T-helper 17 cell (primary cell): ENCODE results near the gene AUH. TPM values are rescaled to one million over a fixed set of nuclear protein-coding genes. Genes with fewer than 3 reads are reported as not detected.

ENCODE experiments used
- ATAC-seq: fragments of 150-1000 bp; cut with Tn5 transposase; 2 replicates; pipeline ENCODE4 v1.10.0; 2021; ENCODE audit warnings: mild to moderate bottlenecking, moderate library complexity
- DNase-seq, 3 donors: peaks; one replicate each; pipeline versions ENCODE4 v3.0.0 to v3.0.0-alpha.2; 2020 to 2021
- H3K9me3 ChIP-seq: one replicate; pipeline ENCODE4 v1.7.0; 2013; ENCODE audit warnings: low read length, mild to moderate bottlenecking; ENCODE audit not compliant: control insufficient read depth, poor library complexity, severe bottlenecking
- H3K27ac Mint-ChIP-seq: one replicate; pipeline ENCODE4 v1.8.0; 2022; ENCODE audit warnings: mild to moderate bottlenecking, moderate library complexity, mixed read lengths
- H3K27me3 Mint-ChIP-seq: one replicate; pipeline ENCODE4 v1.8.0; 2022; ENCODE audit warnings: mixed read lengths
- H3K36me3 Mint-ChIP-seq: one replicate; pipeline ENCODE4 v1.8.0; 2022; ENCODE audit warnings: low read depth, mixed read lengths
- H3K4me1 Mint-ChIP-seq: one replicate; pipeline ENCODE4 v1.8.0; 2022; ENCODE audit warnings: mild to moderate bottlenecking, mixed read lengths
- H3K4me3 Mint-ChIP-seq: one replicate; pipeline ENCODE4 v1.8.0; 2022; ENCODE audit warnings: mild to moderate bottlenecking, moderate library complexity, mixed read lengths
- total RNA-seq, 4 donors: library from RNA in 2 of 4; stranded (reverse) in 2 of 4; gene quantifications; one replicate each; pipeline ENCODE4 v1.2.3 and lab custom pipeline; 2022 to 2026

Gene AUH
- total RNA-seq, 2 donors from 2014 or later, result 15.2 to 17.2 TPM

- Mint-ChIP-seq H3K36me3 (peaks cover 4% of the 10 kb centered on the region), H3K27ac (no peak overlapping the region), H3K27me3 (no peaks in the 10 kb centered on the region), H3K4me1 (peaks cover 2% of the 10 kb centered on the region), H3K4me3 (no peak overlapping the region)
- H3K9me3 ChIP-seq, result peaks cover 6% of the 10 kb centered on the region
- ATAC-seq (no peak), DNase-seq (no peak)
Measured at GRCh38 chr9:91261417-91261816, 100.3 kb downstream of the AUH start.

DNA sequence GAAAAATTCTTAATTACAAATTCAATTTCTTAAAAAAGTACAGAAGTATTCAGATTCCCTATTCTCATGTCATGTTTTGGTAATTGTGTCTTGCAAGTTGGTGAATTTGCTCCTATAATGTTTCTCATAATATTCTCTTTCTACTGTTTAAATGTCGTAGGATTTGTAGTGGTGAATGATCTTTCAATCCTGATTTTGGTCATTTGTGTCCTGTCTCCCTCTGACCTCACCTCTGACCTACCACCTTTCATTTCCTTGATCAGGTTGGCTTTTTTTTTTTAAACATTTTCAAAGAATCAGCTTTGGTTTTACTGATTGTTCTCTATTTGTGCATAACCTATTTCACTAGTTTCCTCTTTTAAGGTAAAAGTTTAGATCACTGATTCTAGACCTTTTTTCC is 102.6 kb downstream of the AUH start:
- H3K9me3 ChIP-seq, result peaks cover 2% of the 10 kb centered on the region
- Mint-ChIP-seq H3K36me3 (peaks cover 2% of the 10 kb centered on the region), H3K27ac (no peak overlapping the region), H3K4me3 (no peak overlapping the region), H3K4me1 (peaks cover 3% of the 10 kb centered on the region), H3K27me3 (no peaks in the 10 kb centered on the region)
- DNase-seq (no peak), ATAC-seq (no peak)

DNA sequence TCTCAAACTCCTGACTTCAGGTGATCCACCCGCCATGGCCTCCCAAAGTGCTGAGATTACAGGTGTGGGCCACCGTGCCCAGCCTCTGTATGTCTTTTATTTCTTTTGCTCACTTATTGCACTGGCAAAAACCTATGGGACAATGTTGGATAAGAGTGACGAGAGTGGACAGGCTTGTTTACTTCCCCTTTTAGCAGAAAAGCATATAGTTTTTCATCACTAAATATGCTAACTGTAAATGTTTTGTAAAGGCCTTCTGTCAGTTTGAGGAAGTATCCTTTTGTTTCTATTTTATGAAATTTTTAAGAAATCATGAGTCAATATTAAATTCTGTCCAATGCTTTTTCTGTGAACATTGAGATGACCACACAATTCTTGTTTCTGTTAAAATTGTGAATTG is 103.3 kb downstream of the AUH start:
- no peak for ATAC-seq
- Mint-ChIP-seq H3K4me3 (no peak overlapping the region), H3K36me3 (peaks cover 2% of the 10 kb centered on the region), H3K4me1 (peaks cover 5% of the 10 kb centered on the region), H3K27ac (no peak overlapping the region), H3K27me3 (no peaks in the 10 kb centered on the region)
- no peak for DNase-seq
- H3K9me3 ChIP-seq, result no peaks in the 10 kb centered on the region

- H3K4me3 Mint-ChIP-seq, result no peak overlapping the region
- no peak for DNase-seq
- no peaks in the 10 kb centered on the region for H3K9me3 ChIP-seq
- H3K27ac Mint-ChIP-seq, result no peak overlapping the region
- H3K36me3 Mint-ChIP-seq, result peaks cover 3% of the 10 kb centered on the region
- no peaks in the 10 kb centered on the region for H3K27me3 Mint-ChIP-seq
- ATAC-seq, result no peak
- H3K4me1 Mint-ChIP-seq, result peaks cover 5% of the 10 kb centered on the region
Measured at GRCh38 chr9:91256235-91256634, 105.5 kb downstream of the AUH start.

DNA sequence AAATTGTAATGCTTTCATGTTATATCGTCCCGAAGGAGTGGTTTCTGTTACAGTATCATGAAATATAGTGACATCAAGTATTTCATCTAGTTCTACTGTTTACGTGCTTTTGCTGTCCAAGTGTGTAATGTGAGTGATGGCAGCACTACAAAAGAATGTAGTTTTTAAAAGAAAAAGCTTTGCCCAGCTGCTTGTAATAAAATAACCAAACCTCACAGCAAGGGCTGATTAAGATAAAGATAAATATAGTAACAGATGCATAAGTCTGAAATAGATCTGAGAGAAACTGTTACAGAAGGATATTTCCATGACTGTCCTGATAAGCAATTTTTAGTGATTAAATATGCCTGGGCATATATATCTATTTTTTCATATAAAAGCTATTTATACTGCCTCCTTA is 106.4 kb downstream of the AUH start:
- Mint-ChIP-seq H3K4me3 (no peak overlapping the region), H3K27ac (no peak overlapping the region), H3K4me1 (peaks cover 6% of the 10 kb centered on the region), H3K27me3 (no peaks in the 10 kb centered on the region), H3K36me3 (peaks cover 3% of the 10 kb centered on the region)
- DNase-seq (no peak), ATAC-seq (no peak)
- H3K9me3 ChIP-seq, result no peaks in the 10 kb centered on the region

GRCh38 chr9:91253488-91253887 is 108.2 kb downstream of the AUH start:
- no peak for DNase-seq

GRCh38 chr9:91248707-91249106 is 113.0 kb downstream of the AUH start:
- ATAC-seq, result no peak
- H3K4me1 Mint-ChIP-seq, result peaks cover 30% of the 10 kb centered on the region

More at GRCh38 chr9:91253488-91253887, 108.2 kb downstream of the AUH start:
- no peak overlapping the region for H3K27ac Mint-ChIP-seq
- H3K36me3 Mint-ChIP-seq, result peaks cover 3% of the 10 kb centered on the region
- no peak overlapping the region for H3K4me3 Mint-ChIP-seq
- no peaks in the 10 kb centered on the region for H3K27me3 Mint-ChIP-seq
- peak; percentile 64 for ATAC-seq
- H3K9me3 ChIP-seq, result no peaks in the 10 kb centered on the region
- H3K4me1 Mint-ChIP-seq, result peaks cover 7% of the 10 kb centered on the region

DNA sequence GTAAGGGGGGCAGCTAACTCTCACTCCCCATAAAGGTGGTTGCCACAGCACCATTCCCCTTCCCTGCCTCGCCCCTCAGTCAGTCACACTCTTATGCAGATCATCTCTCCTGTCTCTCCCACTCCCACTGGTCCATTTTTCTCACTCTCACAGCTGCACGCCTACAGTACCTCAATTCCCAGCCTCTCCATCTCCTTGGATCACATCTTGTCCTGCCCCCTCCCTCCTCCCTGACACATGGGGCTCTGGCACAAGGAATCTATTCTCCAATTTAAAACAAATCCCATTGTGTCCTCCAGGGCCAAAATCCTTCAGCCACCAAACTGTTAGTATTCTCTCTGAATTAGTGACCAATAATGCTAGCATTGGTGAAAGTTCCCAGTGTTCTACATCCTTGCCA is 114.4 kb downstream of the AUH start:
- ATAC-seq (no peak), DNase-seq (no peak)
- Mint-ChIP-seq H3K4me3 (no peak overlapping the region), H3K36me3 (peaks cover 5% of the 10 kb centered on the region), H3K27ac (no peak overlapping the region), H3K27me3 (no peaks in the 10 kb centered on the region), H3K4me1 (peaks cover 30% of the 10 kb centered on the region)
- no peaks in the 10 kb centered on the region for H3K9me3 ChIP-seq

More at GRCh38 chr9:91248707-91249106, 113.0 kb downstream of the AUH start:
- peaks cover 6% of the 10 kb centered on the region for H3K36me3 Mint-ChIP-seq
- no peaks in the 10 kb centered on the region for H3K9me3 ChIP-seq
- no peak for DNase-seq
- H3K27ac Mint-ChIP-seq, result no peak overlapping the region
- H3K4me3 Mint-ChIP-seq, result no peak overlapping the region
- no peaks in the 10 kb centered on the region for H3K27me3 Mint-ChIP-seq

- H3K4me3 Mint-ChIP-seq, result no peak overlapping the region
- H3K27ac Mint-ChIP-seq, result no peak overlapping the region
Measured at GRCh38 chr9:91246846-91247245, 114.9 kb downstream of the AUH start.

DNA sequence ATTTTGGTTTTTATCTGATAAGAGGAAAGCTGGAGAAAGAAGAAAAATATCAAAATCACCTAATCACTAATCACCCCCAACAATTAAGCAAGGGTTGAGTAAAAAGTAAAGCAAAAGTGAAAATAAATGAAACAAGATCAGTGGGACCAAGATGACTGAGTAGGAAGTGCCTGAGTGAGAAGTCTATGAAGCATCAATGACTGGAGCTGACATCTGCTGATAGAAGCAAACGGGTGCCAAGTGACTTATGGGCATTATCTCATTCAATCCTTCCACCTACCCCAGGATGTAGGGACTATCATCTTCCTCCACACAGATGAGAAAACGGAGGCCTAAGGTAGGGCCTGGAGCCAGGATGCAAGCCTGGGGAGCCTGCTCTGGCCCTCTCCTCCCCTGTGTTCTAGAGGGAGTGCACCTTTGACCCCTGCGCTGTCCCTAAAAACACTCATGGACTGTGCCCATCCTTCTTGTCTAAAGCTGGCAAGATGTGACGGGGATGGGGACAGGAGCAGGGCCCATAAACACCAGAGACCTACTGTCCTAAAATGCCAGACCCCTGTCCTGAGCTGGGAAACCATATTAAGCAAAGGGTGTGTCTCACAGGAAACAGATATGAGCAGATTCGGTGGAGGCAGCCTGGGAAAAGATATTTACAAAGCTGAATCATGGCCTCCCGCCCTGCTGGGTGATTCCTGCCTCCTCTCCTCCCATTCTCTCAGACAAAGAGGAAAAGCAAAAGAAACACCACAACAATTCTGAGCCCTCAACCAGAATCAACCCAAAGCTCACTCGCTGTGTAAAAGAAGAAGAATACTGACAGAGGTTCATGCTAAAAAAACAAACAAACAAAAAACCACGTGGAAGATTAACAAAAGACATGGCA is 116.0 kb downstream of the AUH start:
- ATAC-seq (no peak), DNase-seq (no peak)
- H3K27ac Mint-ChIP-seq, result peak overlapping the region; percentile 32
- H3K36me3 Mint-ChIP-seq, result peaks cover 5% of the 10 kb centered on the region
- peaks cover 30% of the 10 kb centered on the region for H3K4me1 Mint-ChIP-seq
- H3K4me3 Mint-ChIP-seq, result no peak overlapping the region
- no peaks in the 10 kb centered on the region for H3K9me3 ChIP-seq
- H3K27me3 Mint-ChIP-seq, result no peaks in the 10 kb centered on the region

More at GRCh38 chr9:91246846-91247245, 114.9 kb downstream of the AUH start:
- Mint-ChIP-seq H3K27me3 (no peaks in the 10 kb centered on the region), H3K4me1 (peaks cover 30% of the 10 kb centered on the region), H3K36me3 (peaks cover 5% of the 10 kb centered on the region)
- no peaks in the 10 kb centered on the region for H3K9me3 ChIP-seq
- DNase-seq (no peak), ATAC-seq (no peak)

DNA sequence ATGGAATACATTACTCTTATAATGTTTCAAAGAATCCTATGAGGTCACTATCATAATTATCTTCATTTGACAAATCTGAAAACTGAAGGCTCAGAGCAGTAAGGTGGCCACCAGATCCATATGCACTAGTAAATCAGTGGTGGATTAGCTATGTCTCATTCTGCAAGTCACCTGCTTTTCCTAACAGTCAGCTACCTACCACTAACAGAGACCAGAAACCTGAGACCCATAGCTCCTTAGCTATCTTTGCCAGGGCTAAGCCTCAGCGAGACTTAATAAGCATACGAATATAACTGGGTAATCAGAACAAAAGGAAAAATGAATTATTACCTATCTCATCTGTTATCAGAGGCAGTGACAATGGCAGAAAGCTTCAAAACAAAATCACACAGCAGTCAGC is 118.7 kb downstream of the AUH start:
- H3K9me3 ChIP-seq, result no peaks in the 10 kb centered on the region
- Mint-ChIP-seq H3K36me3 (peaks cover 5% of the 10 kb centered on the region), H3K27ac (no peak overlapping the region)

DNA sequence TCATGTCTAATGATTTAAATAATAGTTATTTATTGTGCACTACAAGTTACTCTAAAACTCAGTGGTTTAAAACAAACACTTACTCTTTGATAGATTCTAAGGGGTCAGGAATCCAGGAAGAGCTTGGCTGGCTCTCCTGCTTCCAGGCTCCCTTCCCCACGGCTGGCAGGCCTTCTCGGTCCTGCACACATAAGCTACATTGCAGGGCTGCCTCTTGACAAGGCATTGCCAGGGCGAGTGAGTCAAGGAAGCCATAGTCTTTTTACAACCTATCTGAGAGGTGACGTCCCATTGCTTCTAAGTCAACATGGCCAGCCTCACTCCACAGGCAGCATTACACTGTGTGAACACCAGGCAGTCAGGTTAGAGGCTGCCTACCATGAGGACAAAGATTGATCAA is 119.8 kb downstream of the AUH start:
- H3K27me3 Mint-ChIP-seq, result no peaks in the 10 kb centered on the region
- H3K4me1 Mint-ChIP-seq, result peaks cover 19% of the 10 kb centered on the region
- no peak overlapping the region for H3K27ac Mint-ChIP-seq
- H3K9me3 ChIP-seq, result no peaks in the 10 kb centered on the region
- H3K36me3 Mint-ChIP-seq, result peaks cover 5% of the 10 kb centered on the region
- ATAC-seq (no peak), DNase-seq (no peak)
- H3K4me3 Mint-ChIP-seq, result no peak overlapping the region

More for the DNA sequence above, 118.7 kb downstream of the AUH start:
- ATAC-seq (no peak), DNase-seq (no peak)
- no peak overlapping the region for H3K4me3 Mint-ChIP-seq
- H3K27me3 Mint-ChIP-seq, result no peaks in the 10 kb centered on the region
- H3K4me1 Mint-ChIP-seq, result peaks cover 25% of the 10 kb centered on the region

DNA sequence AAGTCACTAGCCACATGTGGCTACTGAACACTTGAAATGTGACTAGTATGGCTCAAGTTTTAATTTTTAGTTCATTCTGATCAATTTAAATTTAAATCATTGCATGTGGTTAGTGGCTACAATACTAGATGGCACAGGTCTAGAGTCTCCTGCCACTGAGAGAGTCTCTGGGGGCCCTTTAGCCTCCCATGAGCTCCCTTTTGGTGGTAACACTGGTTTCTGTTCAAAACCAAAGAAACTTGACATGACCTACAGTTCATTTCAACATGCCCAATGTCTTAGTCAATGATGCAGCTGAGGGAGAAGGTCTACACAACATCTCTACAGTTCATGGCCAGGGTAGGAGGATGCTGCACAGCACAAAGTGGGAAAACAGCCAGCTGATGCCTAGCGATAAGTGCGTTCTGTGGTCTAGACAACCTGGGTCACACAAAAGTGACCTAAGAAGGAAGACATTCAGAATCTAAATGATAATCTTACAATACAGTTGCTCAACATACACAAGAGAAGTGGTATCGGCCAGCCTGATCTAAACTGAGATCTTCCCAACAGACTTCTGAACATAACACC is 121.0 kb downstream of the AUH start:
- Mint-ChIP-seq H3K27me3 (no peaks in the 10 kb centered on the region), H3K4me3 (no peak overlapping the region), H3K27ac (no peak overlapping the region), H3K36me3 (peaks cover 2% of the 10 kb centered on the region), H3K4me1 (peaks cover 10% of the 10 kb centered on the region)
- no peaks in the 10 kb centered on the region for H3K9me3 ChIP-seq
- DNase-seq (no peak), ATAC-seq (no peak)
